GM18951 (cell line): Measurements from ENCODE around the gene VAPB.

Experiments used
- POLR2A ChIP-seq: IDR thresholded peaks from 4 replicates; pipeline ENCODE4 v1.6.1; 2011; ENCODE audit warnings: mild to moderate bottlenecking; ENCODE audit not compliant: insufficient read length, insufficient read depth; ENCODE audit errors: extremely low read depth
- in situ Hi-C: fragments of 300-500 bp; cut with MboI; formaldehyde crosslinking; loops from one replicate; pipeline ENCODE4 v1.12.0; 2022; ENCODE audit warnings: low sequenced_read_pairs, mixed read lengths, inconsistent platforms; ENCODE audit not compliant: unreplicated experiment

Gene VAPB

GRCh38 chr20:58500256-58500655, 111.2 kb downstream of the VAPB start:
- no peak for TF ChIP-seq POLR2A

More at GRCh38 chr20:58500256-58500655, 111.2 kb downstream of the VAPB start:
- in situ Hi-C loops = no loop called here
